Nucleus accumbens (tissue), 56 donors: ENCODE data around the gene SORBS1.

Experiments used
- DNase-seq, 56 donors: peaks; one replicate each; lab custom pipeline; 2025; lab: John Stamatoyannopoulos, UW

The SORBS1 gene

DNA sequence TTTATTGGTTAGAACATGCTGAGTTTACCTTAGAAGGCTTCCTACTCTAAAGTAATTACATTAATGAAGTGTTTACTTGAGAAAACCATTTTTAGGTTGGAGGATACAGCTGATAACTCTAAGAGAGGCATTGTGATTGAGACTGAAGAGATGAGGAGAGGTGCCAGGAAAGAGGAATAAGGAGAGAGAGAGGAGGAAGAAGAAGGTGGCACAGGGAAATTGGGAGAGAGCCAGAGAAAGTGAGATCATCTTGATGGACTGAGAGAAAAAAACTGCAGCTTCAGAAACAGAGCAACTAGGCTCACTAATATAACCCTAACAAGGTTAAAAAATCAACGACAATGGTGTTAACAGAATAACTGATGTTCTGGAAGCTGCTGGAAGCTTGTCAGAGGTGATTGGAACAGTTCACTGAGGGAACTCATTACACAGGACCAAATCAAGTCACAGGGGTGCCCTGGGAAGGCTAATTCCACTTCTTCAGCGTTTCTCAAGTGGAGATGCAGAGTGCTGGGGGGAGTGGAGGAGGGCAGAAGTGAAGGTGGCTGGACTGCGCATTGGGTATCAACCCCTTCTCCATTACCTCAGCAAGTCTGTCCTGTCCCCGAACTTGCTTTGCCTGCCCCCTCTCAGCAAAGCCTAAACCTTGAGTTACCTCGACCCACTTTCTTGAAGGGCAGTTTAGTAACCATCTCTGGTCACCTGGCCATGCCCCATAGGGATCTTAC, 6.9 kb upstream of the SORBS1 start:
- no peak for DNase-seq

DNA sequence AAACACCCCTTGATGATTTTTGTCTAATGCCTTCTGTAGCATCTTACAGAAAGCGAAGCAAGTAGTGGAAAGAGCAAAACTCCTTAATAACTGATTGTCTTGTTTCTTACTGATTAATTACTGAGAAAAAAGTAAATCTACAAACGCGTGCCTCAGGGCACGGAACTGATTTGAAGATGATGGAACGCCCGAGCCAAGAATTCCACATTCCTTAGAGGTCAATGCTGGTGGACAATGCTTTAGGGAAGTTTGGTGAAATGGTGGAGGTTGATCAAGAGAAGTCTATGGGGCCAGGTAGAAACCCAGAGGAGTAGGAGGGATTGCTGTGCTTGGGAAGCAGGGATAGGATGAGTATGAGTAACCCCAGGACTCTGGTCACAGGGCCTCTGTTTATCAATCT, 5.0 kb upstream of the SORBS1 start:
- DNase-seq: no peak

DNA sequence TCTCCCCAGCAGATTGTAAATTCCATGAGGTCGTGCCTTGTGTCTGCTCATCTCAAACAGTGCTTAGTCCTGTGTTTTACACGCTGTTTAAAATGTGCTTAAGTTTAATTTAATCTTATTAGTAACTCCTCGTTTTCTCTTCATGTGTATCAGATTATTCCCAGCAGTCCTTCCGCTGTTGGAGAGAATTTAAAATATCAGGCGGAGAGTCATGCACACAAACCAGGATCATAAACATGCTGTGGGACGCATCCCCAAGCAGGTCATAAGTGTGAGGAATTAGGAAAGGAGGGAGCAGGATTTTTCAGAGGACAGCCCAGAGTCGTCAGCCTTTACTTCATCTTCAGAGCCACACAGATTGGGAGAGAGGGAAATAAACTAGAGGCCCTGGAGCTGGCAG, 4.2 kb upstream of the SORBS1 start:
- no peak for DNase-seq

GRCh38 chr10:95564291-95564690, 3.1 kb upstream of the SORBS1 start:
- no peak for DNase-seq

GRCh38 chr10:95562341-95562965, 1.3 kb upstream of the SORBS1 start:
- DNase-seq: no peak

DNA sequence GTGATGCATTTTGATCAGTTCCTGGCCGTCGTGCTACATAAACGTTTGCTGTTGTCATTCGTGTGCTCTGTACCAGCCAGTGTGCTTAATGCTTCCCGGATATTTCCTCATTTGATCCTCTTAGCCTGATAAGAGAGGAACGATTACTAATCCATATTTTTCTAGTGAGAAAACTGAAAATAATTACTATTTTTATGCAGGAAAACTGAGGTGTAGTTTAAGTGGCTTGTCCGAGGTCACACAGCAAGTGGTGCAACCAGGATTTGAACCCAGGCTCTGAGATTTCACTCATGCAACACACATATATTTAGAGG, 650 bp upstream of the SORBS1 start:
- no peak for DNase-seq

DNA sequence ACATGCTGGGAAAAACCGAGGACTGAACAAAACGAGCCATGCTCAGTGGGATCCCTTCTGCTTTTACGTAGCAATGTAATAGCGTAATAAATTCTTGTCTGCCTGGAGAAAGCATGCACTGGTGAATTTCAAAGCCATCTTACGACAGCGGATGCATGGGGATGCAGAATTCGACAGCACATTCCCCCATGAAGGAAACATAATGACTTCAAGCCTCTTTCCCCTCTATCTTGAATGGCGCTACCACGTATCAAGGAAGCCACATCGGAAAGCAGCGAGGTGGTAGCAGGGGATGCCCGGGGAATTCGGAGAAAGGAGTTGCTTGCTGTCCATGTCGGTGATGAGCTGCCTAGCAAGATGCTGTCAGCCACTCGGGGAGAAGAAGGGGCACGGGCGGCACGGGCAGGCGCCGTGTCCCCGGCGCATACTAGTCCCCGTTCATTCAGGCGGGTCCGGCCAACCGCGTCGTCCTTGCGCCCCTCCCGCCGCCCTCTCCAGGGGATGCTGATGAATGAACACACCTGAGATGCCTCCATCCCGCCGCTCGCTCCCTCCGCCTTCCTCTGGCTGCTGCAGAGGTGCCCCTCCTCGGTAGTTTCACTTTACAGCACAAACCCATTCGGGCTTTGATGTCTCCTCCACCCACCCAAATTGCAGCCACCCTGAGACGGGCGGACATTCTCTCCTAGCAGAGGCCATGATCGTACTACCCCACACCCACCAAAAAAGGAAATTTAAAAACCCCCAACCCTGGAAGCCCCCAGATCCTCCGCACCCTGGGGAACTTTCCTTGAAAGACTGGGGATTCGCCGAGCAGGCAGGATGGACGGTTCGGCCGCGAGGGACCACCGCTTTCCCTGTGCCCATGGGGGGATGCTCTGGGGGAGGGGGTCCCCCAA, 644 bp downstream of the SORBS1 start:
- peak in 49 of 56 donors; percentile 7 to 80 (median 47) for DNase-seq

DNA sequence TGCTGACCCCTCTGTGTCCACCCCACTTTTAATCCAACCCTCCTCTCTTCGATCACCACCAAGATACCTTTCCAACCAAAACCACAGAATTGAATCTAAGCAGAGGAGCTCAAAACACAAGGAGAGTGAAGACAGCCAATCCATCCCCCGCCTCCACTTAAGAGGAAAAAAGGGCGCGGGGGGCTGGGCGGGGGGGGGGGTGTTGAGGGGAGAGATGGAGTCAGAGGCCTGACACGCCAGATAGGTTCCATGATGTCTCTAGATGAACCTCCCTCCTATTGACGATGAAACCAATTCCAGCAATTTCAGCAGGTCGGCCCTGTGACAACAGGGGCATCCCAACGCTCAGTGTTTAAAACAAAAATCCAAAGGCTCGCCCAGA, 1.3 kb downstream of the SORBS1 start:
- peak in 7 of 56 donors; percentile 21 to 64 (median 41) for DNase-seq

DNA sequence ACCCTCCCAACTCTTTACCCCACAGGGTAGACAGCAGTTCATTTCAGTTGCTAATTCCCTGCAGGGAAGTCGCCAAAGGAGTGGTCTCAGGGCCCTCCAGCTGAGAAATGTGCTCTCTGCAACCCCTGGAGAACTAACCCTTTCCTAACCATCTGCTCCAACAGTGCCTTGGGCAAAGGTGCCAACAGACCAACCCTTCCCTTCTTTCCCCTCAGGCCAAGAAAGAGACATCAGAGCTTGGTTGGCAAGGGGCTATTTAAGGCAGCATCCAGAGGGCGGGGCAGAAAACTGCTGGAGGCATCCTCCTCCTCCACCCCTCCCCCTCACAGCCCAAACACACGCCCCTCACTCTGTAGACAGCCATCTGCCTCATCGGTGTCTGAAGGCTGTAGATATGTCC, 1.7 kb downstream of the SORBS1 start:
- peak in 6 of 56 donors; percentile 5 to 16 (median 12) for DNase-seq

GRCh38 chr10:95558593-95559320, 2.4 kb downstream of the SORBS1 start:
- peak in 1 of 56 donors; percentile 2 for DNase-seq

DNA sequence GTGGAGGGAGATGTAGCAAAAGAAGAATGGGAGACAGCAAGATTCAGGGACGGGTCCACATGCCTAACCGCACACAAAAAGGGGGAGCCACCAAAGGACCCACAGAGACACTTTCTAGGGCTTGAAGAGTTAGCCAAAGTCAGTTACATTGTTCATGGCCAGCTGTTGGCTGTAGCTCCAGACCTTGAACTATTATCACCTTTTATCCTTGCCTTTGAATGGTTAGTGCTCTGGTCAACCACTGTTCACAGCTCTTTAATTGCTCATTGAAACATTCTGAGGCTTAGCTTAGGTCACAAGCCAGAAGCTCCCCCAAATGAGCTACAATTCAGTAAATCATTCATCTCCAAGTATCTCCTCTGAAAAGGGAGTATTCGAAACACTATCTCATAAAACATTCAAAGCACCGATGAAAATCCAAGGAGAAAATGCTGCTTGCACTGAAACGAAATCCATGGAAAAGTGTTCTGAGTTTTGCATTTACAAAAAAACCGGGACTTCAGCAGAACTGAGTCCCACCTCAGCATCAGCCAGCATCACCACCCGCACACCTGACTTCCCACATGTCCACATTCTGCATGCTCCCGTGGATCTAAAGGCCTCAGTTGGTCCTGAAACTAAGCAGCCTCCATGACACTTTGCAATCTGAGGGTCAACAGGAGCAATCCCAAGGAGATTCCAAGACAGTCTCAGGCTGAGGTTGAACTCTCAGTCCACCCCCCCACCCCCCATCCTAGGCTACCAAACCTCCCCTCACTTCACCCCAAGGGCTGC, 4.0 kb downstream of the SORBS1 start:
- DNase-seq: no peak

DNA sequence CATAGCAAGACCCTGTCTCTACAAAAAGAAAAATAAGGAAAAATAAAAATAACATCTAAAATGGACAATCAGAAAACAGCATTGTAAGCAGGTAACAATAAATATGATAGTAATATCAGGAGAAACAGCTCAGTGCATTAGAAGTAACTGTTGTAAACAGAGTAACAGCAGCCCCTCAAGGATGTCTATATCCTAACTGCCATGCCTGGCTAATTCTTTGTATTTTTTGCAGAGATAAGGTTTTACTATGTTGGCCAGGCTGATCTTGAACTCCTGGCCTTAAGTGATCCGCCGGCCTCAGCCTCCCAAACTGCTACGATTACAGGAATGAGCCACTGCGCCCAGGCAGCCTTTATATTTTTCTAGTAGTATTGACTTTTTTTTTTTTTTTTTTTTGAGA, 7.5 kb downstream of the SORBS1 start:
- DNase-seq: no peak

DNA sequence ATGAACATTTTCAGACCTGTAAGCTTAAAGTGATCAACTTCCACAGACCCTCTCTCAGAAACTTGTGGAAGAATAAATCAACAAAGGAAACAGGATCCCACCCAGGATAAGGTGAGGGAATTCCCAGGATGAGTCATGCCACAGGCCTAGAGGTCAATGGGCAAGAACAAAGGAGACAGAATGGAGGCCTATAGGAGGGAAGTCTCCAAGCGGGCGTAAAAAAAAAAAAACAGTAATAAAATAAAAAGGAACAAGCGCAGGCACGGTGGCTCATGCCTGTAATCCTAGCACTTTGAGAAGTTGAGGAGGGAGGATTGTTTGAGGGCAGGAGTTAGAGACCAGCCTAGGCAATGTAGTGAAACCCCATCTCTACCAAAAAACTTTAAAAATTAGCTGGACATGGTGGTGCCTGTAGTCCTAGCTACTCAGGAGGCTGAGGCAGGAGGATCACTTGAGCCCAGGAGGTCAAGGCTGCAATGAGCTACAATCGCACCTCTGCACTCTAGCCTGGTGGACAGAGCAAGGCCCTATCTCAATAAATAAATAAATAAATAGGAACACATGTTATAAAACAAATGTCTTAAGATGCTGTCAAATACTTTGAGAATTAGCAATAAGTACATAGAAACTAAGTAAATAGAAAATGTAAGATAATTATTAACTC, 8.4 kb downstream of the SORBS1 start:
- DNase-seq: no peak

DNA sequence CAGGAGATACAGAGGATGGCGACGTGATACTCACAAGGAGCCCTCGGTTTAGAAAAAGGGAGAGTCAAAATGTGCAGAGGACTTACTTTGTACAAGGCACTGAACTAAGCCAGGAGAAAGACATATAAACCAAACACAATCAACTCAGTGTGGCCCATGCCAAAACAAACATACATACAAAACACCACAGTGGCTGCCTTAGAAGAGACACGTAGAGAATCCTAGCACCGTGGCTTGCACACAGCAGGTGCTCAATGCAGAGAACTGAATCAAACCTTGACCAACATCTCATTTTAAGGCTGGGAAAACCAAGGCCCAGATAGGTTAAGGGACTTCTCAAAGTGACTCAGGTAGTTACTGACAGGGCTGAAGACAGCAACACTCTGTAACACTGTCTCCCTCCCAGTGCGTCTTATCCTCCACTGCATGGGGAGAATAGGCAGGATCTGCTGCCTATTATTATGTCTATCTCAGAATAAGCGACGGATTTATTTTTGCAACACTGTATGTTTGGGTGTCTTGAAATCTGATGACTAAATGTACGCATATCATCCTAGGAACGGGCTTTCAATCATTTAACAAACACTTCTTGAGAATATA, 11.0 kb downstream of the SORBS1 start:
- no peak for DNase-seq

DNA sequence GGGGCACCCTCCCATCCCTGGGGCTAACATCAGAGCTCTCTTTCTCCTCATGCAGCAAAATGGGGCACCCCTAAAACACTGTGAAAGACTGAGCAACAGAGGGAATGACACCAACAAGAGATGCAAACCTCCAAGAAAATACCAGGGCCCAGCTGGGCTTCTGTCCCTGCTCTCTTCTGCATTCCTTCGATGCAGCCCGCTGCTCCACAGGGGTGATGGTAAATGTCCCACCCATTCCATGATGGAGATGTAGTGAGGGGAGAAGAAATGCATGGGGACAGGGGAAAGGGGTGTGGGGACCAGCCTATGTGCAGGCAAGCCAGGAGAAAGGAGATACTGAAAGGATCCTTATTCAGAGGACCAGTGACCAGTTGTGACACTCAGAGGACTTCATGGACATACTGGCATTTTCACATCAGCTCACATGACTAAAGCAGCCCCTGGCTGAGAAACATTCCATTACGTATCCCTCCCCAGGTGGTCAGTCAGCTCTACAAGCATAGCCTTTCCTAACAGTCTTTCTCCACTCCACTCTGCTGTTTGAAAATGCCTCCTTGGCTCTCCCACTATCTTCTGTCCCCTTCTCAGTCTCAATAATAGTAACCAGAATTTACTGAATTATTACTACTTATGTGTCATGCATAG, 13.3 kb downstream of the SORBS1 start:
- no peak for DNase-seq

- DNase-seq: no peak
Measured at GRCh38 chr10:95547197-95547596, 14.0 kb downstream of the SORBS1 start.

DNA sequence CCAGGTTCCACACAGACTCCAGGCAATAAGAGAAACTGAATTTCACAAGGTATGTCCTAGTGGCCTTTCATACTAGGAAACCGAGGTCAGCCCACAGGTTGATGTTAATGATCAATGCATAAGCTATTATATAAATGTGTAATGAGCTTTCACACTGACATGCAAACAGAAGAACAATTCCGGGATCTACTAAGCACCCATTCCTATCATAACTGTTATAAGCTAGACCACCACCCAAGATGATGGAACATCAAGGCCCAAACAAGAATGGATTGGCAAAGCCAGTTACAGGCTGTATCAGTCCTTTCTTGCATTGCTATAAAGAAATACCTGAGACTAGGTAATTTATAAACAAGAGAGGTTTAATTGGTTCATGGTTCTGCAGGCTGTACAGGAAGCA, 15.2 kb downstream of the SORBS1 start:
- no peak for DNase-seq

GRCh38 chr10:95544783-95545500, 16.2 kb downstream of the SORBS1 start:
- peak in 9 of 56 donors; percentile 5 to 59 (median 12) for DNase-seq
